ENCODE measurements around the gene CFAP65. TPM values are rescaled to one million over a fixed set of nuclear protein-coding genes. Genes with fewer than 3 reads are reported as not detected.

Gene CFAP65
- total RNA-seq, 1 donor from 2014 or later, result not detected

DNA sequence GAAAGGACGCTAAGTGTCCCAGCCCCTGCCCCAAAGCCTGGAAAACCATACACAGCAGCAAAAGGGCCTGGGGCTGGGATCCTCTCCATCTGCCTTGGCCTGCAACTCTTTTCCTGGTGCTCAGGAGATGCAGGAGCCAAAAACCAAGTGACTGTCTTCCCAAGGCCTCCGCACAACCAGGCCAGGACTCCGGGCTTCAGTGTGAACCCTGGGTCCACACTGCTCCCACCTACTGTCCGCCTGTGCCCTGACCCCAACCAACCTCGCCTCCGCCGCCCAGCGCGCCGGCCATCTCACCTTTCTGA is 57.4 kb downstream of the CFAP65 start:
- DNase-seq (no peak), ATAC-seq (ENCODE audit: poor library complexity) (no peak)
- intact Hi-C loops (cut with DNase I), result no loop called here

DNA sequence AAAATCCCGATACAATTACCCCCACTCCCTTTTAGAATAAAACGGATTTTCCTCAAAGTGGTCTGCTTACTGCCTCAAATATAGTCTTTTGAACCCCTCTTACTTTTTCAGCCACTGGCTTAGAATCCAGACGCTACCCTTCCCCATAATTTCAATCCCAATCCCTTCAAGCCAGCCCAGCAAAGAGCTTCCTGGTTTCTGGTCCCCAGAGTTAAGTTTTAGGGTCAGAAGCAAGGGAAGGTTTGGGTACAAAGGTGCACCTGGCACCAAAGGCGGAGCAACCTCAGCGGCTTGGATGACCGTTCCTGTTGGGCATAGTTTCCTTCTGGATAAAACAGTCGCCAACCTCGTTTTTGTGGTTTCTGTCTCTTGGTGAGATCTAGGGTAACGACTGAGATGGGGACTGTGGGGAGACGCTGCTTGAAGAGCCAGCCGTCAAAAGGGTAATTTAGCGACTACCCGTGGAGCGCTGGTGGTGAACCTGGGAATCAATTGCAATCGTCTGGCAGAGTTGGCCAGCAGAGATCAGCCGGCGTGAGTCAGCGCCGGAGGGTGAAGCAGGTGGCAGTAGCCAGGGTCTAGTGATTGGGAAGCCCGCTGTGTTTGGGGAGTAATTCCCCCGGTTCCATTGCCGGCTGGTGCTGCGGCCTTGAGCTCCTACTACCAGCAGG is 57.9 kb downstream of the CFAP65 start:
- no peak for ATAC-seq (ENCODE audit: poor library complexity)
- no peak for DNase-seq
- intact Hi-C loops (cut with DNase I), result no loop called here

DNA sequence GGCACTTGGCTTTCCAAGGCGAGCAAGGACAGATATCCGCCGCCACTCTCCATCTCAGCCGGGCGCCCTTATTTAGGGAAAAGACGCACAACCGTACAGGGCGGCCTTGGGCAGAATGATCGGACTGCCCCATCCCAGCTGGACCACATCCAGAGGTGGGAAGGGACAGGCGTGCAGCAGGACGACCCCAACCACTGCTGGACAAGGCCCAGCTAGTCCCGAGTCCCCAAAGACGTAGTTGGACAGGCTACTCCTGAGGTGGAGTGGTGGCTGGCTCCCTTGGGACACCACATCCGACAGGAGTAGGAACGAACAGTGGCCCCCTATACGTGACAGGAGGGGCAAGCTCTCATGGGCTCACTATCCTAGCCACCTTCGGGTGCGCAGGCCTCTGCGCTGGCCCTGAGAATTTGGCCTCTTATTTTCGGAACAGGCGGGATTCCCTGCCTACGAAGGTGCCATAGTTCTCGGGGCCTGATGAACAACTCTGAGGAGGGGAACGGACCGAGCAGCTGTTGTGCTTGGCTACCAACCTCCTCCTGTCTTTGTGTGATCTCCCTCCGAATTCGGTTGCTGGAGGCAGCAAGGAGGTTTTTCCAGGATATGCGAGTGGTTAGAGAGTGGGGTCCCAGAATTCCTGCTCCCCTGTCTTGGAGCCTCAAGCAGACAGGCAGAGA is 58.6 kb downstream of the CFAP65 start:
- intact Hi-C loops (cut with DNase I), result no loop called here
- ATAC-seq (ENCODE audit: poor library complexity), result no peak
- no peak for DNase-seq

DNA sequence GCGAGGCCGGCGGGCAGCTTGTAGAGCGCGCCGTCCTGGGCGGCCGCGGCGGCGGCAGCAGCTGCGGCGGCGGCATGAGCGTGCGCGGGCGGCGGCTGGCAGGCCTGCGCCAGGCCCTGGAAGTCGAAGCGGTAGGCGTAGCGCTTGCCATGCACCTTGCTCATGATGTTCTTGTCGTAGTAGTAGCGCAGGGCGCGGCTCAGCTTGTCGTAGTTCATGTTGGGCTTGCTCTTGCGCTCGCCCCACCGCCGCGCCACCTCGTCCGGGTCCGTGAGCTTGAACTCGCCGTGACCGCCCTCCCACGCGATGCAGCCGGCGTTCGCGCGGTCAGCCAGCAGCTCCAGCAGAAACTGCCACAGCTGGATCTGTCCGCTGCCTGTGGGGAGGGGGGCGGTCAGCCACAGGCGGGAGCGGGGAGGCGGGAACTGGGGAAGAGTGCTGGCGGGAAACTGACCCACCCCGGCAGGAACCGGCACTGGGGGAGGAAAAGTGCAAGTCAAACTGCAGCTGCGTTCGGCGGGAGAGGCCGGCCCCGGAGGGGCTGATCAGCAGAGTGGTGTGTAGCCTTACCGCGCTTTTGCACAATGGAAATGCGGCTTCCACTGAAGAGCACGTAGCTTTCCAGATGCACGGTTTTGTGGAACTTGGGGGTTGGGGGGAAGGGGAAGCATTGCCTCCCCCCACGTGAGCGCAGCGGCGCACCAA is 59.3 kb downstream of the CFAP65 start:
- intact Hi-C loops (cut with DNase I), result no loop called here
- DNase-seq (no peak), ATAC-seq (ENCODE audit: poor library complexity) (peak; percentile 36)

DNA sequence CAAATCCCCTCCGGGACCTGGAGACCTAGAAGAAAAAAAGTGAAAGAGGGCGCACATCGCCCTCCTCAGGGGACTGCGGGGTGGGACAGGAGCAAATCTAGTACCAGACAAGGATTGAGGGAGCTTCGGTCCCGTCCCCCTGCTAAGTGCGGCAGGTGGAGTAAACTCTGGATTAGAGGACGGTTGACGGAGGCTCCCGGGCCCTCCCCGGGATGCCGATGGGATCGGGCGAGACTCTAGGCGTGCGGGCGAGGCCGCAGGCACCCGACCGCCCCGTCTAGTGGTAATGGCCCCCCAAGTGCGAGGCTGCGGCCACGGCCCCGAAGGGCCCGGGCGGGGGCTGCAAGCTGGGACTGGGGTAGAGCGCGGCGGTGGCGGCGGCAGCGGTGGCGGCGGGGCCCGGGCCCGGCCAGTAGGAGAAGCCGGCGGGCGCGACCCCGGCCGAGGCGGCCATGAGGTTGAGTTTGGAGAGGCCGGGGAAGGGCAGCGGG is 59.9 kb downstream of the CFAP65 start:
- DNase-seq (no peak), ATAC-seq (ENCODE audit: poor library complexity) (no peak)
- intact Hi-C loops (cut with DNase I), result no loop called here

DNA sequence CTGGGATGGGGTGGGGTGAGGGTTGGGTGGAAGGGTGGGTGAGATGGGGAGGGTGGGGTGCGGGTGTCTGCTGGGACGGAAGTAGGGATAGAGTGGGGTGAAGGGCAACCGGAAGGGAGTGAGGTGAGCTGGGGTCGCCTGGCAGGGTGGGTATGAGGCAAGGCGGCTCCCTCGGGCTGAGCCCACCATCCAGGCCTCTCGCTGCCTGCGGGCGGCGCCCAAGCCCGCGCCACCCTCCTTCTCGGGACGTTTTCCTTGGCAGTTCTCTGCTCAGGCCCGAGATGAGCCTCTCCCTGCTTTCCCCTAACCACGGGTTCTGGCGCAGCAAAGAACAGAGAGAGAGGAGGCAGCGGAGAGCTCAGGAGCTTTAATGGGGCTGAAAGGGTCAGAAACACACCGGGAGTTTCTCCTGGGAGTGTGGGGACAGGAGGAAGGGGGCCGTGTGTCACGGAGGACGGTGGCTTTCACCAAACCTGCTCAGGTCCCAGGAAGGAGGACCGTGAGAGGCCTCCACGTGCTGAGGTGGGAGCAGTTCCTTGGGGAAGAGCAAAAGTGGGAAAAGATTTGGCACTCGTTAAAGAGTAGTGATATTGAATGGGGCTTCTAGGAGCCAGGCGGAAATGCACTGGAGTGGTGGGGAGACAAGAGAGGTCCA is 60.5 kb downstream of the CFAP65 start:
- DNase-seq (no peak), ATAC-seq (ENCODE audit: poor library complexity) (no peak)
- intact Hi-C loops (cut with DNase I), result no loop called here

DNA sequence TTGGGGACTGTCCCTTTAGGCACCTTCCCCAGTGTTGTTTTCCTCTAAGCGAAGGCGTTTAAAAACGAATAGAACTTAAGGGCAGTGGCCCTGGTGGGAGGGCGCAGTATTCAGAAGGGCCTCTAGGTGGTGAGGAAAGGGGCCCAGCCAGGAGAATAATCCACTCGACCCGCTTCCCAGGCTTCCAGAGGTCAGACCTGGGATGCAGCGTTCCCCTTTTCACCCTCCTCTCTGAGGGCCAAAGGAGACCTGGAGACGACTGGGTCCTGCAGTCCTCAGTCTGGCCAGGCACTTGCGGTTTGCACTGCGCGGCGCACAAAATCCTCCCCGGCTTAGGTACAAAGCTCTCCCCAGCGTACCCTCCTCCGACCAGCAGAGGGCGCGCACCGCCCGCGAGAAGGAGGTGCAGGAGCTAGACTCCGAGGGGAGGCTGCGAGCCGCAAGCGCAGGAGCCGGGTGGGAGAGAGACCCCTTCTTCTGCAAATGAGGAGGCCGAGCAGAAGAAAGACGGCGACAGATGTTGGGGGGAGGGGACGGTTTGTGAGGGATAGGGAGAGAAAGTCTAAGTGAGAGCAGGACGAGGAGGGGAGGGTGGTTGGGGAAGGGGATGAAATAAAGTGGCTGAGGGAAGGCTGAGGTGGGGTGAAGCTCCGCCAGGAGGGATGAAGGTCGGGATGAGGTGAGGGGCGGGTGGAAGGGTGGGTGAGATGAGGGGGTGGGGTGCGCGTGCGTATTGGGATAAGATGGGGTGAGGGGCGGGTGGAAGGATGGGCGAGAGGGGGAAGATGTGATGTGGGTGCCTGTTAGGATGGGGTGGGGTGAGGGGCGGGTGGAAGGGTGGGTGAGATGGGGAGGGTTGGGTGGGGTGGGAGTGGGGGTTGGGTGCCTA is 61.2 kb downstream of the CFAP65 start:
- intact Hi-C loops (cut with DNase I), result no loop called here

DNA sequence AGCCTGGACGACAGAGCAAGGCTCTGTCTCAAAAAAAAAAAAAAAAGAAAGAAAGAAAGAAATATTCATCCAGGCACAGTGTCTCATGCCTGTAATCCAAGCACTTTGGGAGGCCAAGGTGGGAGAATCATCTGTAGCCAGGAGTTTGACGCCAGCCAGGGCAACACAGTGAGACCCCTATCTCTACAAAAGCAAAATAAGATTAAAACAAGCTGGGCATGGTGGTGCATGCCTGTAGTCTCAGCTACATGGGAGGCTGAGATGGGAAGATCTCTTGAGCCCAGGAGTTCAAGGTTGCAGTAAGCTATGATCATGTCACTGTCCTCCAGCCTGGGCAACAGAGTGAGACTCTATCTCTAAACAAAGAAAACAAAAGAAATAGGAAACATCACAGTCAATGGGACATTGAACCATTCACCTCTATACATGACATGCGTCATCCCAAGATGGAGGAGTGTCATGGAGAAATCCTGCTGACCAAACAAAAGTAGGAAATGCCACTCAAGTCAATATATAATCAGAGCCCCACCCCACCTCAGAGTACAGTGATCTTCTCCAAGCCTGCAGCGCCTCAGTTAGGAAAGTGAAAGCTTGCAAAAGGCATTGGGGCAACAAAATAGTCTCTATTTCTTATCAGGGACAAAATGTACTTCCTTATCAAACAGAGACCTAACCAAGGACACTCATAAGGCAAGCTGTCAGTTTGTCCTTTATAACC is 66.1 kb downstream of the CFAP65 start:
- DNase-seq, result no peak
- ATAC-seq (ENCODE audit: poor library complexity), result no peak
- intact Hi-C loops (cut with DNase I), result no loop called here

More for the DNA sequence above, 61.2 kb downstream of the CFAP65 start:
- peak; percentile 88 for DNase-seq
- ATAC-seq (ENCODE audit: poor library complexity), result peak; percentile 96

DNA sequence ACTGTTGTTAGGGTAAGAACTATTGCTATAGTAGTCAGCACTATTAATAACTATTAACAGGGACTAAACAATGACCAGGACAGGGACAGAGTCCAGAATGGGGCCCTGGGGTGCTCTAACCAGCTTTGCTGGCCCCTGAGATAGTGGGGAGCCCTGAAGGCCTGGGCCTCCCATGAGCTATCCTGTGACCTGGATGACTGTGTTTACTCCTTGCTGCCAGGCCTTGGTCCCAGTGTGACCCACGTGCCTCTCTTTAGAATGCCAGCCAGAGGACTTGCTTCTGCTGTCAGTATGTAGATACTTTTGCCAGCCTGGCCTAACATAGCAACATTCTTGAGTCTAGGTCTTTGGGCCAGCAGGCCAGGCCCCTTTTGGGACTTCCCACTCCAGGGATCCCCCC is 70.4 kb downstream of the CFAP65 start:
- ATAC-seq (ENCODE audit: poor library complexity), result peak; percentile 65

DNA sequence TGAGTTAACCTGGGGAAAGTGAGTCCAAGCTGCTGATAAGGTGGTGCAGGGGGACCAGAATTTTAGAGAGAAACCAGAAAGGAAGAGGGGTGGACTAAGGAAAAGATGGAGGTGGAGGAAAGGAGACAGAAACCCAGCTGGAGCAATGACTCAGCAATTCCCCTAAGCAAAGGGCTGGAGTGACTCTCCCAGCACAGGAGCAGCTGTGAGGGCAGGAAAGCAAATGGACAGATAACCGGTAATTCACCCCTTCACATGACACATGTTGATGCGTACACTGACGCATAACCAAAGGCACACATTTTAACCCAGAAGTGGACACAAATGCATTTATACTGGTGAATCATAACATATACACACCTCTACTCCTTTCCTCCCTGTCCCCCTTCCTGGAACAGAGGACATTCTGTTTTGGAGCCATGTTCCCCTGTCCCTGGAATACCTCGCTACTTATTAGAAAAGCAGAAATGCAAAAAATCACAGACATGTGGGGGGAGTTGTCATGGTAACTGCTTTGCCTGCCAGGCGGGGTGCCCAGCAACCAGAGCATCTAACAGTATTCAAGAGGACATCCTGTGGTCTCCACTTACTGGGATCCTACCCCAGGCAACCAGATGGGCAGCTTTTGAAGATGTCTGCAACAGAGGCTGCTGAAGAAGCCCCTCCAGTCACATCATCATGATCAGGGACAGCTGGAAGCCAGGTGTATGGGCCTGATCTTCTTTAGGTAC is 77.1 kb downstream of the CFAP65 start:
- intact Hi-C loops (cut with DNase I), result no loop called here
- DNase-seq (no peak), ATAC-seq (ENCODE audit: poor library complexity) (no peak)

More for the DNA sequence above, 70.4 kb downstream of the CFAP65 start:
- no peak for DNase-seq
- intact Hi-C loops (cut with DNase I), result no loop called here

DNA sequence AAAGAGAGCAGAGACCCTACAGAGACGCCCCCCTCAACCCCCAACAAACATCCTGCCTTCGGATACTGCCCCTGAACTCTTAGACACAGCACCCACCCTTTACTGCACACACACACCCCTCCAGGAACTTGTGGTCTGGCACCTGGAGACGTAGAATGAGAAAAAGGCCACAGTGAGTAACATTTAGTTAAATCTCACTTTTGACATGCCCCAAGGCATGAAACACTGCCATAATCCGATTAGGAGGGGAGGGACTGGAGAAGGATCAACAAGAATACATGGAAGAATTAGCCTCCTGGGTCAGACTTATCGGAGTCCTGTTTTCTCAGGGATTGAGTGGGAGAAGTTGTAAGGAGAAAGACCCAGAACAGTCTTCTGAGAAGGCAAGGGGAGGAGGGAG is 77.7 kb downstream of the CFAP65 start:
- intact Hi-C loops (cut with DNase I), result no loop called here
- DNase-seq, result no peak
- ATAC-seq (ENCODE audit: poor library complexity), result no peak

DNA sequence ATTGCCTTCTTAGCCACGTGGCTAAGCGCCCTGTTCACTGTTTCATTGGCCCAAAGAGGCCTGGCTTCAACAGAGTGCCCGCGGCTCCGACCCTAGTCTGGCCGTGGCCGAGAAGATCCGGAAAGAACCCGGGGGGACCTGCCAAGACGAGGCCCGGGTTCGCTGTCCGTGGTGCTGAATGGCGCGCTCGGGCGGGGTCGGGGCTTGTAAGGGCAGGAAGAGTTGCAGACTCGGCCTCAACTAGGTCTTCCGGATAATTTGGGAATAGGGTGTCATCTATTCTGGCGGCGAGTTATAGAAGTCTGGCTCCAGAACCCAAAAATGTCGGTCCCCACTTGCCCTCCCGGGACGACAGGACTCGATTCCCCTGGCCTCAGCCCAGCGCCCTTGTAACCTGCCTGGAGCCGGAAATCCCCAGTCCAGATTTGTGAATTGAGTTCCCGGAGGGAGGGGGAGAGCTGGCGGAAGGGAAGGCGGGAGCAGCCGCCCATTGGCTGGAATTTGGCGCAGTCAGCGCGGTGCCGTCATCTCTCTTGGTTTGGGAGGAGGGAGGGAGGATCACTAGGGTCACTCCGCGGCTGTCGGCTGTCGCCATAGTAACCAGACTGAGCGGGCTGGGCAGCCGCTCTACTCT is 78.3 kb downstream of the CFAP65 start:
- intact Hi-C loops (cut with DNase I), result no loop called here
- ATAC-seq (ENCODE audit: poor library complexity), result peak; percentile 76
- DNase-seq, result peak; percentile 77

DNA sequence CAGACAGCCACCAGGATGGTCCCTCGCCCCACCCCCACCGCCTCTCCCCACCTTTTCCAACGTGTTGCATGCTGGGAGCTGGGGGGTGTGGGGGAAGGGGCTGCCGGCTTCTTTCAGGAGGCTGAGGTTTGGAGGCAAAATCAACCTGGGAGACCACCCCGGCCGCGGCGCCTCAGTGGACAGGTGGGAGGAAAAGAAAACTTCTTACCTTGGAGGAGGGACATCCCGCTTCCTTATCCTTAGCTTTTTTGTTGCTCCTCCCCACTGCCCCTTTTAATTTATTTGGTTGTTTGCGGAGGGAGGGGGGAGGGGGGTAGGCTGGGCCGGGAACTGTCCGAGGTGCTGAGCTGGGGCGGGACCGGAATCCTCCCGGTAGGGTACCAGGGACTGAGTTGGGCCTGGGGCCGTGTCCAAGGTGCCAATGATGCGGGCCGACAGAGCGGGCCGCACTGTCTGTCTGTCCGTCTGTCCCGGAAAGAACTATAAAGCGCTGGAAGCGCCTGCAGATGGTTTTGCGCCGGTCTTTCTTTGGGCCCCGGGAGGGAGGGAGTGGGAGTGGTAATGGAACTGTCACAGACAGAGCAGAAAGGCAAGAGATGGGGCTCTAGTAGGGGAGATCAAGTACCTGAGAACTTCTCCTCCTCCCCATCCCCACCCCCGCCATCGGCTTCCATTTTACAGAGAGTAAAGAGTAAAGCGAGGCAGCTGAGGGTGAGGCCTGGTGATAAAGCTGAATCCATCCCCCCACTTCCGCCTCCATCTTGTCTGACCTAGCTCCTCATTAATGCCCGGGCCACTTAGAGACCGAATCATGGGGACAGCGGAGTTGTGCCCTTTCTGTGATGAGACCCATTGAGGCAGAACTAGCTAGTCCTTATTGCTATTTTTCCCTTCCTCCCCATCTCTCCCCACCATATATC is 79.4 kb downstream of the CFAP65 start:
- DNase-seq (no peak), ATAC-seq (ENCODE audit: poor library complexity) (no peak)
- intact Hi-C loops (cut with DNase I), result no loop called here

DNA sequence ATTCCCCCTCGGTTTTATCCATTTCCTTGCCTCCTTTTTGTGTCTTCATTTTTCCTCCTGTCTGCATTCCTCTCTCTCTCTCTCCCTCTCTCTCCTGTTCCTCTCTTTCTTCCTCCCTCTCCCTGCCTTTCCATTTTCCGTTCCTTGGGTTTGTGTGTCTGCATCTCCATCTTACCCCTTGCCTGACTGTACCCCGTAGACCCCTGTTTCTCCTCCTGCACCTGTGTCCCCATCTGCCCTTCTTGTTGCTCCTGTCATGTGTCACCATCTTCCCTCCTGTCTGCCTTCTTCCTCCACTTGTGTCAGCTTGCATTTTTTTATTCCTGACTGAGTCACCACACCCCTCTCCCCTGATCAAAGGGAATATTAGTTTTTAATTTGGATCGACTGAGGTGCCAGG is 80.1 kb downstream of the CFAP65 start:
- intact Hi-C loops (cut with DNase I), result no loop called here
- no peak for ATAC-seq (ENCODE audit: poor library complexity)
- DNase-seq, result no peak

DNA sequence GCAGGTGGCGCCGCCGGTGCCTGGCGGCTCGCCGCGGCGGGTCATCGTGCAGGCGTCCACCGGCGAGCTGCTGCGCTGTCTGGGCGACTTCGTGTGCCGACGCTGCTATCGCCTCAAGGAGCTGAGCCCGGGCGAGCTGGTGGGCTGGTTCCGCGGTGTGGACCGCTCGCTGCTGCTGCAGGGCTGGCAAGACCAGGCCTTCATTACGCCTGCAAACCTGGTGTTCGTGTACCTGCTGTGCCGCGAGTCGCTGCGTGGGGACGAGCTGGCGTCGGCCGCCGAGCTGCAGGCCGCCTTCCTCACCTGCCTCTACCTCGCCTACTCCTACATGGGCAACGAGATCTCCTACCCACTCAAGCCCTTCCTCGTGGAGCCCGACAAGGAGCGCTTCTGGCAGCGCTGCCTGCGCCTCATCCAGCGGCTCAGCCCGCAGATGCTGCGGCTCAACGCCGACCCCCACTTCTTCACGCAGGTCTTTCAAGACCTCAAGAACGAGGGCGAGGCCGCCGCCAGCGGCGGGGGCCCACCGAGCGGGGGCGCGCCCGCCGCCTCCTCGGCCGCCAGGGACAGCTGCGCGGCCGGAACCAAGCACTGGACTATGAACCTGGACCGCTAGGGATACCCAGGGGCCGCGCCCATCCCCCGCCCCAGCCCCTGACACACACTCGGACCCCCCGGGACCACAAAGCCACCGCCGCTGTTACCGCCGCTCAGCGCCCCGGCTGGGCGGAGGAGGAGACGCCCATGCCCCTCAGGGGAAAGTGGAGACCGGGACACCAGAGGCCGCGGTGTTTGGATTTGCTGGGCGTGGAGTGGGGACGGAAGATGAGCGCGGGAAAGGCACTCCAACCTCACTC is 80.8 kb downstream of the CFAP65 start:
- intact Hi-C loops (cut with DNase I), result no loop called here
- no peak for DNase-seq
- ATAC-seq (ENCODE audit: poor library complexity), result no peak

Measured in Right ventricle myocardium superior (tissue), 1 donor.